ENCODE results near the gene GRAMD2B.

The GRAMD2B gene

GRCh38 chr5:126506079-126506478, 82.9 kb downstream of the GRAMD2B start:
- Mint-ChIP-seq H3K36me3 (ENCODE audit: low read depth) (no peaks in the 10 kb centered on the region), H3K4me3 (no peak overlapping the region), H3K27ac (peak overlapping the region in 1 of 3 experiments; percentile 54), H3K27me3 (ENCODE audit: low read depth) (no peaks in the 10 kb centered on the region), H3K9me3 (peaks cover 2% of the 10 kb centered on the region), H3K4me1 (peaks cover 11% of the 10 kb centered on the region)
- no peak for TF ChIP-seq CTCF (IDR thresholded peaks at IDR 0.05; ENCODE audit: unreplicated experiment in 3 of 3)

- Mint-ChIP-seq H3K27ac (no peak overlapping the region), H3K4me3 (no peak overlapping the region), H3K27me3 (ENCODE audit: low read depth) (peaks cover 4% of the 10 kb centered on the region), H3K4me1 (peaks cover 10% of the 10 kb centered on the region), H3K9me3 (peaks cover 2% of the 10 kb centered on the region), H3K36me3 (ENCODE audit: low read depth) (no peaks in the 10 kb centered on the region)
- TF ChIP-seq CTCF (IDR thresholded peaks at IDR 0.05; ENCODE audit: unreplicated experiment in 3 of 3) = no peak
Measured at GRCh38 chr5:126508251-126508961, 85.2 kb downstream of the GRAMD2B start.

GRCh38 chr5:126508962-126509279, 85.7 kb downstream of the GRAMD2B start:
- H3K4me3 Mint-ChIP-seq = no peak overlapping the region
- no peaks in the 10 kb centered on the region for H3K36me3 Mint-ChIP-seq (ENCODE audit: low read depth)
- H3K27ac Mint-ChIP-seq = no peak overlapping the region
- H3K4me1 Mint-ChIP-seq = peaks cover 10% of the 10 kb centered on the region
- TF ChIP-seq CTCF (IDR thresholded peaks at IDR 0.05; ENCODE audit: unreplicated experiment in 3 of 3) = no peak
- peaks cover 4% of the 10 kb centered on the region for H3K27me3 Mint-ChIP-seq (ENCODE audit: low read depth)
- H3K9me3 Mint-ChIP-seq = peaks cover 2% of the 10 kb centered on the region

DNA sequence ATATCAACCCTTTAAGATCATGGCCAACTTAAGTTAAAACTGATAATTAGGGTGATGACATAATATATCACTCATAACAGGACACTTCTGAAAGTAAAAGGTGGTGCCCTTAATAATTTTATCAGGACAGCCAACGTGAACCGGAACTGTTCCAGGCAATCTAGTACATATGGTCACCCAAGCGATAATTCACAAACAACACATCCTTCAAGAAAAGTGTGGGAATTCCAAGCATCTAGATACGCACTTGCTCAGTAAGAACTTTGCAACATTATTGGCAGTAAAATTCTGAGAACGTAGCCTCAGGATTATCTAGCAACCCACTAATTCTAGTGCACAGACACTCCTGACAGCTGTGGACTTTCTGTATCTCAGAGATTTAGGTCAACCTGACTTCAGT, 86.1 kb downstream of the GRAMD2B start:
- Mint-ChIP-seq H3K36me3 (ENCODE audit: low read depth) (no peaks in the 10 kb centered on the region), H3K4me3 (no peak overlapping the region), H3K27ac (no peak overlapping the region), H3K9me3 (peaks cover 2% of the 10 kb centered on the region), H3K27me3 (ENCODE audit: low read depth) (peaks cover 4% of the 10 kb centered on the region), H3K4me1 (peaks cover 6% of the 10 kb centered on the region)
- no peak for TF ChIP-seq CTCF (IDR thresholded peaks at IDR 0.05; ENCODE audit: unreplicated experiment in 3 of 3)

- no peak overlapping the region for H3K4me3 Mint-ChIP-seq
- no peak overlapping the region for H3K27ac Mint-ChIP-seq
- H3K4me1 Mint-ChIP-seq = peaks cover 18% of the 10 kb centered on the region
- no peak for TF ChIP-seq CTCF (IDR thresholded peaks at IDR 0.05; ENCODE audit: unreplicated experiment in 3 of 3)
- peaks cover 8% of the 10 kb centered on the region for H3K27me3 Mint-ChIP-seq (ENCODE audit: low read depth)
- no peaks in the 10 kb centered on the region for H3K36me3 Mint-ChIP-seq (ENCODE audit: low read depth)
- H3K9me3 Mint-ChIP-seq = peaks cover 2% of the 10 kb centered on the region
Measured at GRCh38 chr5:126511961-126512360, 88.8 kb downstream of the GRAMD2B start.

- no peak overlapping the region for H3K4me3 Mint-ChIP-seq
- no peaks in the 10 kb centered on the region for H3K36me3 Mint-ChIP-seq (ENCODE audit: low read depth)
- no peak for TF ChIP-seq CTCF (IDR thresholded peaks at IDR 0.05; ENCODE audit: unreplicated experiment in 3 of 3)
- no peaks in the 10 kb centered on the region for H3K9me3 Mint-ChIP-seq
- H3K4me1 Mint-ChIP-seq = peaks cover 18% of the 10 kb centered on the region
- no peak overlapping the region for H3K27ac Mint-ChIP-seq
- H3K27me3 Mint-ChIP-seq (ENCODE audit: low read depth) = peaks cover 8% of the 10 kb centered on the region
Measured at GRCh38 chr5:126512451-126512850, 89.2 kb downstream of the GRAMD2B start.

All from nephron (organoid).